ENCODE data around the gene PIK3CB.

PIK3CB gene

GRCh38 chr3:138678874-138679392, 155.8 kb downstream of the PIK3CB start:
- Histone ChIP-seq H3K27ac (no peak overlapping the region), H3K36me3 (replicated peaks) (no peaks in the 10 kb centered on the region), H3K27me3 (replicated peaks) (no peaks in the 10 kb centered on the region), H3K4me3 (ENCODE audit: low read depth, low read length) (no peak overlapping the region)
- no peak for TF ChIP-seq CTCF (IDR thresholded peaks at IDR 0.05; ENCODE audit: low read depth, low read length, missing control alignments)
- no peak for DNase-seq
- in situ Hi-C loops (cut with HindIII; ENCODE audit: low pct_ligation_motif_present, low sequenced_read_pairs): loop anchor here (25.0 kb wide), 1 partner anchor 233 kb away; no protein-coding TSS in a partner anchor

- Histone ChIP-seq H3K4me3 (ENCODE audit: low read depth, low read length) (no peak overlapping the region), H3K36me3 (replicated peaks) (no peaks in the 10 kb centered on the region), H3K27ac (no peak overlapping the region), H3K27me3 (replicated peaks) (no peaks in the 10 kb centered on the region)
- in situ Hi-C loops (cut with HindIII; ENCODE audit: low pct_ligation_motif_present, low sequenced_read_pairs): loop anchor here (25.0 kb wide), 1 partner anchor 234 kb away; no protein-coding TSS in a partner anchor
- TF ChIP-seq CTCF (IDR thresholded peaks at IDR 0.05; ENCODE audit: low read depth, low read length, missing control alignments): no peak
- DNase-seq: no peak
These were observed 156.6 kb downstream of the PIK3CB start for GRCh38 chr3:138678086-138678485.

GRCh38 chr3:138675393-138675792, 159.3 kb downstream of the PIK3CB start:
- DNase-seq: no peak

GRCh38 chr3:138673641-138674530, 160.8 kb downstream of the PIK3CB start:
- no peaks in the 10 kb centered on the region for H3K27me3 ChIP-seq (replicated peaks)
- no peak overlapping the region for H3K4me3 ChIP-seq (ENCODE audit: low read depth, low read length)
- in situ Hi-C loops (cut with HindIII; ENCODE audit: low pct_ligation_motif_present, low sequenced_read_pairs): no loop called here
- H3K27ac ChIP-seq: peak overlapping the region; percentile 20
- H3K36me3 ChIP-seq (replicated peaks): no peaks in the 10 kb centered on the region
- no peak for TF ChIP-seq CTCF (IDR thresholded peaks at IDR 0.05; ENCODE audit: low read depth, low read length, missing control alignments)
- DNase-seq: peak; percentile 73

More at GRCh38 chr3:138675393-138675792, 159.3 kb downstream of the PIK3CB start:
- TF ChIP-seq CTCF (IDR thresholded peaks at IDR 0.05; ENCODE audit: low read depth, low read length, missing control alignments): no peak
- H3K4me3 ChIP-seq (ENCODE audit: low read depth, low read length): no peak overlapping the region
- in situ Hi-C loops (cut with HindIII; ENCODE audit: low pct_ligation_motif_present, low sequenced_read_pairs): loop anchor here (25.0 kb wide), 1 partner anchor 237 kb away; no protein-coding TSS in a partner anchor
- H3K27ac ChIP-seq: no peak overlapping the region
- no peaks in the 10 kb centered on the region for H3K27me3 ChIP-seq (replicated peaks)
- no peaks in the 10 kb centered on the region for H3K36me3 ChIP-seq (replicated peaks)

GRCh38 chr3:138670407-138670806, 164.3 kb downstream of the PIK3CB start:
- no peak for DNase-seq
- Histone ChIP-seq H3K4me3 (ENCODE audit: low read depth, low read length) (no peak overlapping the region), H3K36me3 (replicated peaks) (no peaks in the 10 kb centered on the region), H3K27me3 (replicated peaks) (no peaks in the 10 kb centered on the region), H3K27ac (no peak overlapping the region)
- TF ChIP-seq CTCF (IDR thresholded peaks at IDR 0.05; ENCODE audit: low read depth, low read length, missing control alignments): no peak
- in situ Hi-C loops (cut with HindIII; ENCODE audit: low pct_ligation_motif_present, low sequenced_read_pairs): no loop called here
